NCI-H460 (cell line): Measurements from ENCODE around the gene GGT5. TPM values are rescaled to one million over a fixed set of nuclear protein-coding genes. Genes with fewer than 3 reads are reported as not detected.
"Not testable (repeated sequence)": the region's sequence is repeated elsewhere in the genome, so short reads cannot be mapped to it uniquely, and the experiment has no call there.

Experiments
- DNase-seq: peaks from one replicate; pipeline ENCODE4 v3.0.0-alpha.2; 2016; ENCODE audit warnings: low read depth; ENCODE audit errors: extremely low read depth
- total RNA-seq: library from RNA; depleted of rRNA; stranded (reverse); fragments of >200 nt; shearing (Covaris generic); gene quantifications from 2 replicates; pipeline ENCODE4 v1.2.3, GENCODE V29; 2014

Gene GGT5
- total RNA-seq, 1 experiment from 2014 or later = not detected

- DNase-seq = no peak
Observed at GRCh38 chr22:24235315-24235714, 9.6 kb downstream of the GGT5 start.

- DNase-seq = no peak
Observed at GRCh38 chr22:24233816-24234215, 11.1 kb downstream of the GGT5 start.

GRCh38 chr22:24233235-24233634 is 11.6 kb downstream of the GGT5 start:
- no peak for DNase-seq

GRCh38 chr22:24232725-24233124 is 12.2 kb downstream of the GGT5 start:
- no peak for DNase-seq

GRCh38 chr22:24232124-24232523 is 12.8 kb downstream of the GGT5 start:
- no peak for DNase-seq

GRCh38 chr22:24231706-24232105 is 13.2 kb downstream of the GGT5 start:
- DNase-seq = no peak

- DNase-seq = no peak
Observed at GRCh38 chr22:24230911-24231656, 13.8 kb downstream of the GGT5 start.

- no peak for DNase-seq
Observed at GRCh38 chr22:24225951-24226350, 18.9 kb downstream of the GGT5 start.

- no peak for DNase-seq
Observed at GRCh38 chr22:24225044-24225601, 19.8 kb downstream of the GGT5 start.

GRCh38 chr22:24224468-24224867 is 20.4 kb downstream of the GGT5 start:
- no peak for DNase-seq

GRCh38 chr22:24219750-24220149 is 25.1 kb downstream of the GGT5 start:
- no peak for DNase-seq

- DNase-seq = no peak
Observed at GRCh38 chr22:24217384-24217783, 27.5 kb downstream of the GGT5 start.

GRCh38 chr22:24216541-24217209 is 28.2 kb downstream of the GGT5 start:
- no peak for DNase-seq

- DNase-seq = no peak
Observed at GRCh38 chr22:24214467-24215285, 30.2 kb downstream of the GGT5 start.

GRCh38 chr22:24213111-24213510 is 31.8 kb downstream of the GGT5 start:
- not testable (repeated sequence) for DNase-seq

- DNase-seq = not testable (repeated sequence)
Observed at GRCh38 chr22:24211716-24212115, 33.2 kb downstream of the GGT5 start.

GRCh38 chr22:24210409-24210808 is 34.5 kb downstream of the GGT5 start:
- not testable (repeated sequence) for DNase-seq

GRCh38 chr22:24209687-24210086 is 35.2 kb downstream of the GGT5 start:
- DNase-seq = no peak

GRCh38 chr22:24209016-24209415 is 35.9 kb downstream of the GGT5 start:
- DNase-seq = no peak

- peak; percentile 91 for DNase-seq
Observed at GRCh38 chr22:24208012-24208749, 36.7 kb downstream of the GGT5 start.
